HCT116 (cell line): ENCODE measurements around the gene NFKBIZ.

Source experiments
- CTCF ChIP-seq, 3 experiments: fragments of 200-600 bp in 1 of 3; sonication (generic) in 1 of 3; IDR thresholded peaks in 2 of 3; conservative IDR thresholded peaks in 1 of 3; 2 replicates each; pipeline ENCODE4 v1.5.1; 2012 to 2017; ENCODE audit warnings: low read depth in 2 of 3, low read length in 2 of 3, antibody characterized with exemption in 1 of 3, borderline replicate concordance in 1 of 3, control low read depth in 1 of 3, mild to moderate bottlenecking in 1 of 3, mixed read lengths in 1 of 3, mixed run types in 1 of 3, moderate library complexity in 1 of 3; ENCODE audit not compliant: insufficient read depth in 1 of 3
- EGR1 ChIP-seq: IDR thresholded peaks from 2 replicates; pipeline ENCODE4 v1.6.1; 2012; ENCODE audit warnings: low read depth
- EZH2phosphoT487 ChIP-seq: fragments of 200-600 bp; IDR thresholded peaks from 2 replicates; pipeline ENCODE4 v1.6.1; 2018; ENCODE audit warnings: antibody characterized with exemption, borderline replicate concordance
- POLR2A ChIP-seq: IDR thresholded peaks from 2 replicates; pipeline ENCODE4 v1.7.0; 2011; ENCODE audit warnings: borderline replicate concordance; ENCODE audit not compliant: insufficient read depth, insufficient read length; ENCODE audit errors: extremely low read depth
- POLR2AphosphoS5 ChIP-seq: IDR thresholded peaks from 2 replicates; pipeline ENCODE4 v1.6.1; 2011; ENCODE audit warnings: mild to moderate bottlenecking, low read depth, low read length, moderate library complexity
- REST ChIP-seq: IDR thresholded peaks from 2 replicates; pipeline ENCODE4 v1.6.1; 2012; ENCODE audit warnings: low read depth
- SRF ChIP-seq: IDR thresholded peaks from 2 replicates; pipeline ENCODE4 v1.6.1; 2012; ENCODE audit warnings: low read depth

GRCh38 chr3:101857301-101857741 is 8.0 kb downstream of the NFKBIZ start:
- TF ChIP-seq CTCF (IDR thresholded peaks at IDR 0.05 in 2 of 3, conservative IDR thresholded peaks at IDR 0.05 in 1 of 3; ENCODE audit: borderline replicate concordance in 1 of 3, insufficient read depth in 1 of 3, low read depth in 2 of 3, low read length in 2 of 3), result no peak
- TF ChIP-seq REST, result no peak
- no peak for TF ChIP-seq EGR1
- no peak for TF ChIP-seq POLR2A
- TF ChIP-seq POLR2AphosphoS5, result no peak
- TF ChIP-seq SRF, result no peak
- TF ChIP-seq EZH2phosphoT487, result no peak
